M059J (cell line): ENCODE results near the gene MVD. TPM values are rescaled to one million over a fixed set of nuclear protein-coding genes. Genes with fewer than 3 reads are reported as not detected.
A peak's percentile ranks its signal among the peaks of the same experiment; 100 is the strongest.

Source experiments
- DNase-seq: peaks from one replicate; pipeline ENCODE4 v3.0.0-alpha.2; 2012; ENCODE audit warnings: low read depth
- total RNA-seq: library from RNA; depleted of rRNA; stranded (reverse); fragments of >200 nt; shearing (Covaris generic); gene quantifications from 2 replicates; pipeline ENCODE4 v1.2.3, GENCODE V29; 2014

MVD gene
- total RNA-seq, 1 experiment from 2014 or later: 42.4 TPM

DNA sequence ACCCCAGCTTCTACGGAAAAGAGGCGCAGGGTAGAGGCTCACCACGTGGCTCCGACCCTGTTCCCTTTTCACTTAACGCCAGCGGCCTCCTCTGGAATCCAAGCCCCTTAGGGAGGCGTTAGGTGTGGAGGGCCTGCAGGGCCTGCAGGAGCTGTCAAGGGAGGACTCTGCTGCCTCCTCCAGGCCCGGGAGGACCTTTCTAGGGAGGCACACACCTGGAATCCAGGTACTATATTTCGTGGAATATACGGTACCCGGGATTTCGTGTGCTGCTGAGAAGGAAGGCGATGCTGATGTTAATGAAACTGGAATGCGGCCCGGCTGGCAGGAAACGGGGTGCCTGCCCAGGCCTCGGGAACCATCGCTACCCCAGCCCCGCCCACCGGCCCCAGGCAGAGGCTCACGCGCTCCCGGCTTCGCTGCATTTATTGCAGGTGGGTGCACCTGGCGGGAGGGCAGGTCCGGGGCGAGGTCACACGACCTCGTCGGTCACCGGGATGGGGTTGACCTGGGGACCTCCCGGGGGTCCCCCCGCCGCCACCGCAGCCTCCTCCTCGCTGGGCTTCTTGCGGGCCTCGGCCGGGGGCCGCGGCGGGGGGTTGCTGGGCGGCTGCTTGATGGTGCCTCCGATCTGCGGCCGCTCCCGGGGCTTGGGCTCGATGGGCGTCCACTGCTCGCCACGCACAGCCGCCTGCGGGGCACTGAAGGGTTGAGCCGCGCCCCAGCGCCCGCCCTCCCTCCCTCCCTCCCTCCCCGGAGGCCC, 19.8 kb downstream of the MVD start:
- DNase-seq: no peak

- DNase-seq: no peak
These were observed 22.2 kb downstream of the MVD start for GRCh38 chr16:88640498-88641247.

- DNase-seq: no peak
These were observed 22.8 kb downstream of the MVD start for GRCh38 chr16:88640039-88640495.

GRCh38 chr16:88639231-88640038, 23.5 kb downstream of the MVD start:
- DNase-seq: no peak

GRCh38 chr16:88638323-88639230, 24.3 kb downstream of the MVD start, which contains the start of gene IL17C:
Gene IL17C (plus strand): TSS chr16:88638572. CDS start chr16:88638642, 70 bp downstream.
- DNase-seq: no peak

DNA sequence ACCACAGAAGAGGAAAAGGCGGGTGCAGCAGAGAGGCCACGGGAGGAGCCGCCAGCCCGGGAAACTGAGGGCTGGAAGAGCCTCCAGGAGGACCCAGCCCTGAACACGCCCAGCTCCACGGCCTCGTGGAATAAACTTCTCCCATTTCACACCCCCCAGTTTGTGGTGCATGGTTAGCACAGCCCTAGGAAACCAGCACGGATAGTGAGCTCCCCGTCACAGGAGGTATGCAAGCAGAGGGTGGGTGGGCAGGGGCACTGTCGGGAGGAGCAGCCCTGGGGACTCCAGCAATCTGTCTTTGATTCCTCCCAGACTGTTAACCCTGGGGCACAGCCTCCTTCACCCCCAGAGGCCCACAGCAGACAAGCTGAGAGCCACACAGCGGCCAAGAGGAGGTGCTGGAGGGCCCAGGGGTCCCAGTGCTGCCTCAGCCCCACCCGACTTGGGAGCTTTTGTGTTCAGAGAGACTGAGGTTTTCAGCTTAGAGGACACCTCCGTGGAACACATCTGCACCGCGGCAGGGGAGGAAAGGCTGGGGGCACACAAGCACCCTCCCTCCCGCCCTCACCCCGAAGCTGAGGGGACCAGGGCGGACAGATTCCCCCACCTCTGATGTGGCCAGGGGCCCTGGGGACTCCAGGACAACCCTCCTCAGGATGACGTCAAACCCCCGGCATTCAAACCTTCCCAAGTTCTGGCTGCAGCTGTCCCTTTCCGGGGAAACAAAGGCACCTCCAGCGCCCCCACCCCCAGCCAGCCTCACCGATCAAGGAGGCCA, 26.2 kb downstream of the MVD start:
- DNase-seq: no peak

DNA sequence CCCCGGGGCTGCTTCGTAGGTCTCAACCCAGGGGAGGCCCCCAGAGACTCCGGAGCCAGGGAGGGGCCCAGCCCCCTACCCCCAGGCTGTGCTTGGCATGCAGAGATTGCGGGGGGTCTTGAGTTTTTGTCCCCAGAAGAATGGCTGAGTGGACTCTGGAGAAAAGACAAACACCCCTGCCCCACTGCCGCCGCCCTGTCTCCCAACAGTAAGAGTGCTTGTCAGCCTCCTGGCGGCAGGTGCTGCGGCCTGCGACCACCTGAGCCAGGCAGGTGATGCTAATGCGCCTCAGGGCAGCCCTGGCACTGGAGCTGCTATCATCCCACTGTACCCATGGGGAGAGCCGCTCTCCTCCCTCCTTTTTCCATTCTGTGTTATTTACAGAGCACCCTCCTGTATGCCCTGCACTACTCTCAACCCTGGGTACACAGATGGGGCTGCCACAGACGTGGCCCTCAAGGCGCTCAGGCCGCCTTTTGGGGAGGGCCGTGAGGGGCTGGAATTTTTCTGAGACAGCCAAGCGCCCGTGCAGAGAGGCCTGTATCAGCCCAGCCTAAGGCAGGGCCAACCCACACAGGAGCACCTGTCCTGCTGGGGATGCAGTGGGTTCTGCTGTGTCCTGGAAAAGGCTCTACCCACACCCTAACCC, 27.1 kb downstream of the MVD start:
- DNase-seq: no peak

DNA sequence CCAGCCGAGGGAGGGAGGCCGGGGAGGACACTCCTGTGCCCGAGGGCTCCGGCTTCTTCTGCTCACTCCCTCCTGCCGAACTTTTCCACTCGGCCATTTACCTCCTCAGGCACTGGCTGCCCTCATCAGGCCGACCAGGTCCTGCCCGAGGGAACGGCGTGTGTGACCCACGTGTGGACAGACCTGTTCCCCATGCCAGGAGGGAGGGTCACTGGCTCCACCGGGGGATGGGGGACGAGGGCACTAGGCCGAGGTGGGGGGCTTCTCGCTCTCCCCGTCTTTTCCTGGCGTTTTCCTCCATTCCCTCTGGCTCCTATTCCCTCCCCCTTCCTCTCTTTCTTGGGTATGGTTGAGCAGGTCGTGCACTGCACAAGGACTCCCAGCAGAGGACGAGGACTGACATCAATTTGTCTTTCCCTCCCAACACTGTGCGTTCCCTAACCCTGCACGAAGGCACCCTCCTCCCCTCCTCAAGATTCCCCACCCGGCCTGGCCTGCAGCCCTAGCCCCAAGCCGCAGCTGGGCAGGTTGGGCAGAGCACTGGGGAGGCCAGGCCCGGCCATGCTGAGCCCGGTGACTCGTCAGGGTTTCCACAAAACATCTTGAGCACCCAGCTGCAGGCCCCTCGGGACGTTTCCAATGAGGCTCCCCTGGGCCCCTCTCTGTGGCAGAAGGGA, 27.8 kb downstream of the MVD start:
- peak; percentile 24 for DNase-seq

GRCh38 chr16:88634141-88634993, 28.5 kb downstream of the MVD start:
- no peak for DNase-seq

DNA sequence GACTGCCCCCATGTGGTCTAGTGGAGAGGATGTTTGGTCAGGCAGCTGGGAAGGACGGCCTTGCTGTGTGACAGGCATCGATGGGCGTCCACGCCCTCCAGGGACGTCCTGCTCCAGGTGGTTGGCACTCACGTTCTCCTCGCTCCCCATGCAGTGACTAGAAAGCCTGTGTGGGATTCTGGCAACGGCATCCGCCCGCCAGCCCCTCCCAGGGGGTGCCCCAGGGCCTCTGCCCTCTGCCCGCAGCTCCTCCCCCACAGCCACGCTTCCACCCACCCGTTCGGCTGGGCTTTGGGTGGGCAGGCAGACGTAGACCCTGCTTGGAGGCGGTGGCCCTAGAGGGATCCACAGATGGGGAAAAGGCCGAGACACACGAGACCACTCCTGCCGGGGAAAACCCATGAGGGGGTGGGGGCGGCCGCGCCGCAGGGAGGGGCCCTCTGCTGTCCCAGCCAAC, 29.2 kb downstream of the MVD start:
- DNase-seq: peak; percentile 22

- no peak for DNase-seq
These were observed 30.3 kb downstream of the MVD start for GRCh38 chr16:88632587-88632930.

GRCh38 chr16:88631920-88632586, 30.8 kb downstream of the MVD start:
- DNase-seq: no peak

DNA sequence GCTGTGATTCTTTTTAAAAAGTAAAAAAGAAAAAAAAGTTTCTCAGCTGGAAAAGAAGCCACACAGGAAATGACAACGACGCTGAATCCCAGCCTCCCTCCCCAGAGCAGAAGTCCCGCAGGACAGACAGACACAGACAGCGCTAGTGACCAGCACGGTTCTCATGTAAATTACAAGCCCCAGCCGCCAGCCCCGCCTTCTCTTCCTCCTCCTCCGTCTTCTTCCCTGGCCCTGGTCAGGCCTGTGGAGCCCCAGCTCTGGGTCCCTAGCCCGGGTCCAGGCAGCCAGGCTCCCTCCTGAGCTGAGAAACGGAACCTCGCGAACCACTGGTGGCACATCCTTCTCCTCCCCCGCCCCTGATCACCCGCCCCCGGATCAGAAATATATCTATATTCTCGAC, 31.5 kb downstream of the MVD start:
- no peak for DNase-seq

DNA sequence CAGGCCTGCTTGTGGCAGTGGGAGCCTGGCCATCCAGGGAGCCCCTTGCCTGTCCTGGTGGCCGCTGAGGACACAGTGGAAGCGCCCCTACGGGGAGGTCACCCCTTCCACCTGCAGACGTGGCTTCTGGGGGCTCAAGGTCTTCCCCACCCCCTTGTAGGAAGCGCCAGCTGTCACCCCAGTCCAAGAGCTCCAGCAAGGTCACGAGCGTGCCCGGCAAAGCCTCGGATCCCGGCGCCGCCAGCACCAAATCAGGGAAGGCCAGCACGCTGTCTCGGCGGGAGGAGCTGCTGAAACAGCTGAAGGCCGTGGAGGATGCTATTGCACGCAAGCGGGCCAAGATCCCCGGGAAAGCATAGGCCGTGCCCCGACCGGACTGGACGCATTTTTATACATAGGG, 31.9 kb downstream of the MVD start:
- no peak for DNase-seq

DNA sequence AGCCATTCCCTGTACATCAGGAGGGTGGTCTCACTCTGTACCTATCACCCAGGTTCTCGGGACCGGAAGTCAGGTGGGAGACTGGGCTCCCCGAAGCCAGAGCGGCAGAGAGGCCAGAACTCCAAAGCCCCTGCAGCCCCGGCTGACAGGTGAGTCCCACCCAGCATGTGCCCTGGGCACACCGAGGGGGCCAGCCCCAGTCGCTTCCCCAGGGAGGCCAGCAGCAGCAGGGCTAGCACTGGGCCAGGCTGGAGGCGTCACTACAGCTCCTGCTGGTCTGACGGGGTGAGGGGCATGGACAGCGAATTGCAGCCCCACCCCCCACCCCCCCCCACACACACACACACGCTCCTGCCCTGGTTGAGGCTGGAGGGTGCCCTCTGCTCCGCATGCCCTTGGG, 32.5 kb downstream of the MVD start:
- no peak for DNase-seq

- no peak for DNase-seq
These were observed 33.1 kb downstream of the MVD start for GRCh38 chr16:88629835-88630234.

GRCh38 chr16:88628512-88628974, 34.3 kb downstream of the MVD start:
- DNase-seq: no peak
